IPS DF 4.7 (cell line): Measurements from ENCODE around the gene ADO.

Source experiments
- DNase-seq: peaks from one replicate; pipeline ENCODE4 v3.0.0-alpha.2; 2013; ENCODE audit warnings: low spot score; ENCODE audit errors: extremely low read depth

The ADO gene

DNA sequence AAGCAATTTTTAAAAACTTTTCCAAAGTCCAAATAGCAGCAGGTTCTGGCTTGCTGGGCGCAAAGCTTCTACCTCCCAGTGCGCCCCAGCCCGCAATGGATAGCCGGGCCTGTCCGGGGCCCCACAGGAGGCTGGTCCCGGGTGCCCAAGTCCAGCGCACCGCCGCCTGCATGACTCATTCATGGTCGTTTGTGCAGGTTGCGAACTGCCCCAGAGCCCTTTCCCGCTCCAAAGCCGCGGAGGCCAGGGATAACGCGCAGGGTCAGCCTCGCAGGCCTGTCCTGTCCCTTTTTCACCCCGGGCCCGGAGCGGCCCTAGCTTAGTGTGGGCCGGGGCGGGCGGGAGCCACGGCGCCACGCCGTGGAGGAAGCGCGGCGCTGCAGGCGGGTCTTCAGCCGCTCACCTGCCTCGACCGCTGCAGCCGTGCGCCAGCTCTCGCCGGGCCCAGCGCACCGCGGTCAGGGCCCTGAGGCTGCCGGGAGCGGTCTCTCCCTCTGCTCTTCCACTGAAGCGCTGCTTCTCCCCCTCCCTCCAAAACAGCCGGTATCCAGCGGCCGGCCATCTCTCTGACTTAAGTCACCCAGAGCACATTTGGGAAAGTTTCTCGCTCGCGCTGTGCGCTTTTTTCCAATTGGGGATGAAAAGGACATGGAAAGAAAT, 13.4 kb downstream of the ADO start:
- no peak for DNase-seq

DNA sequence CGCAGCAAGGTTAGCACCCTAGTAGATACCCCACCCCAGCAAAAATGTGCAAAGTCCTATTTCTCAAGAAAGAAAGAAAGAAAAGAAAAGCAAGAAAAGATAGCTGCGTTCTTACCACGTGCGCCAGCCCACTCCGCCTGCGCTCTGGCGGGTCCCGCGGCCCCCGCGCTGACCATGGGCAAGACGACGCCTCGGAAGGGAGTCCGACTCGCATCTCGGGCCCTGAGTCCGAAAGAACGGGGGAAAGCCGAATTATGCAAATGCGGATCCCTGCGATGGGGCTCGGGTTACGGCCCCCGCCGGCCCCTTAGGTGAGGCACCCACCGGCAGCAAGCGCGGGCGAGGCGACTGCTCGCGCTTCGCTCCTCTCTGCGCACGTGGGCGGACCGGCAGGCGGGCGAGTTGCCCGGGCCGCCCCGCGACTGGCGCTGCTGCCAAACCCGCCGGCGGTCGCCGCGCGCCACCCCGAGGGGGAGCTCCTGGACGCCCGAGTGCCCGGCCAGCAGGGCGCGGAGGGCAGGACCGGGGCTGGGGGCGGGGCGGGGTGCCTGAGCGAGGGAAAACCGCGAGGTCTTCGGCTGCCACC, 14.0 kb downstream of the ADO start:
- DNase-seq, result no peak

DNA sequence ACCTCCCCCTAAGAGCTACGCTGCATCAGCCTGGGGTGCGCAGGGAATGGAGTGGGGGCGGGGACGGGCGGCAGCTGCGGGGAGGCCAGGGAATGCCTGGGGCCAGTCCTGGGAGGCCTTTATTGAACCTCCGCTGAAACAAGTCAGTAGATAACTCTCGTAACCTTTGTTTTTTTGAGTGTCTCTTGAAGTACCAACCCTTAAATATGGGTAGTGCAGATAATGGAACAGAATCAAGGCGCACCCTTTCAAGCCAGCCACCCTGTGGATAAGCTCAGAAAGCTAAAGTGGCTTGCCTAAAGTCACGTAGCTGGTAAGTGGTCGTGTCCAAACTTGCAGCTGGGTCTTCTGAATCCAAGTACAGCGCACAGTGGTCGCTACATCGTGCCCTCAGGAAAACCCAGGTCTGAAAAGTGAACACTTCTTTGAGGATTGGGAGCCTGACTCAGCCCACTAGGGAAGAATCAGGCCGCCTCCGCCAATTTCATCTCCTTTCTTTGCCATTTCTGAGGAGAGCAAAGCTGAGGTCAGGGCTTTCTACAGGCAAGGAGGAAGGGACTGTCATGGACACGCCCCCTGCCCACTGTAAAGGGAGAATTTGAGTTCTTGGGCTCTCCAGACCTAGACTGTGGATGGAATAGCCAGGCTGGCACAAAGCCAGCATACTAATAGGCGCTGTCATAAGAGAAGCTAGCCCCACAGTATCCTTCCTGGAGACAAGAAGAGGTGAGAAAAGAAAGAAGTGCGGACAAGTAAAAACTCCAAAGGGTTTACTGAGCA, 14.8 kb downstream of the ADO start:
- DNase-seq, result no peak

DNA sequence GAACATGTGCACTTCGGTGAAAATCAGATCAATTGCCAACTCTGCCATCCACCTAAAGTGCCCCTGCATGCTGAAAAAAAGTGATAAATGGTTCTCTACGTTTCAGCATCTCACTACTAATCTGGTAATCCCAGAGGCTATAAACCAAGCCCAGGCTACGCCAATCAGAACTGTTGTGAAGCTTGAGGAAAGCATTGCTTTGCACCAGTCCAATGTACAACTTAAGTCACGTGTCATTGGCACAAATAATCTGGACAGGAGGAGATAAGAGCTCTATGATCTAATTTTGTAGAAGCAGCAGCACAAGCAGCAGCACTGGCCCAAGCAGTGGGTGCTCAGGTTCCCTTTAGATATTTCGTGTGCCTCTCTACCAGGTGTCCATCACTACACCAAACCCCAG, 16.1 kb downstream of the ADO start:
- no peak for DNase-seq

DNA sequence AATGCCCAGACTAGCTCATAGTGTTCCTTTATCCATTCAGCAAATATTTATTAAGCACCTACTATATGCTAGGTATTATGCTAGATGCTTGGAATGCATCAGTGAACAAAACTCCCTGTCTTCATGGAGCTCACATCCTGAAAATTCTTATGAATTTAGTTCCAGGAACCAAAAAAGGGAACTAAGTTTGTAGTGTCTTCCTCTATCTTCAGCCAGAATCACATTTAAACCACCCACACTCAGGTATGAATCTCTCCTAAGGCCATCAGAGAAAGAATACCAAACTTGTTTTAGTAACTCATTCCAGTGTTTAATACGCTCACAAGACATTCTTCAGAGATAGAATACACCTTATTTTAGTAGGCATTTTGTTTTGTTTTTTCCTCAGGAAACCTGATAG, 21.8 kb downstream of the ADO start:
- DNase-seq, result no peak

DNA sequence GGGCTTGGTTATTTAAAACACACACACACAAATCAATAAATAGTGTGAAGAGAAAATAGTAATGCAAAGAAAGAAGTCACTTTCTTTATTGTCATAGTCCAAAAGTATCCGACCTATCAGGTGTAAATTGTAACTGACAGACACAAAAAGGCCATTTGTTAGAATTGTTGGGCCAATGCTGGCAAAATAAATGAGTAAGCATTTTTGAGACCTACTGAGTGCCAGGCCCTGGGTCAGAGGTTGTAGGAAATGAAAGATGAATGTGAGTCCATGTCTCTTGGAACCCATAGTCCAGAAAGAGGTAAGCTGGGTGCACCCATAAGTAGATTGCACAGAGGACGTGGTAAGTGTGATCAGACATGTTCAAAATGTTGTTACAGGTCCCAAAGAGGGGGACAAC, 25.1 kb downstream of the ADO start:
- no peak for DNase-seq

DNA sequence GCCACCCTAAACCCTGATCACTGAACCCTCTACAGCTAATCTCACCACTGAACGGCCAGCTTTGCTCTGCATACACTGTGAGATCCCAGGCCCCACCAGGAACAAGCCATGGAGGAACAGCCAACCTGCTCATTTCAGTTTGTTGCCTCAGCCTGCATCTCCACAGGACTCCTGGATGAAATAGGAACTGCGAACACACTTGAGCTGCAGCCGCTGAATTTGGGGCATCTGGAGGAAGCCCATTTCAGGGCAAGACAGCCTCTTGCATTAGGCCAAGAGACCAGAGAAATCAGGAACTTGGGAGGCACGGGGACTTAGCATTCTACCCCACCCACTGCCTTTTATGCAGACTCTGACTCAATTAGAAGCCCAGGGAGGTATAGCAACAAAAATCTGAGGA, 26.2 kb downstream of the ADO start:
- DNase-seq, result no peak

DNA sequence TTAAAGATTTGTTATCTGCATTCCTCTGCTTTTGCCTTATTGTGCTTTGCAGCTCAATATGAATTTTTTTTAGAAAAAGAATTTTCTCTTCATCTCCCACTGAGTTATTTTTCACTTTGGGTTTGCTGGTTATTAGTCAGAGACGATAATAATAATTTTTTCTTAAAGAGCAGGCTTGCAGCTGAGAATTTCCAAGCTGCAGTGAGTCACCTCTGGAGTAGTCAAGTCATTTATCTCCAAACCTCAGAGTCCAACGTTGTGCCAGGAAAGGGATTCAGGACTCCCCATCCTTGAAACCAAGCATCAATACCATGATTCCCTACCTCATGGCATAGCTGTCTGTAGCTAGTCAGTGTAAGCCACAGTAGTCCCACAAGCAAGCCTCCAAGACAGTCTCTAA, 26.8 kb downstream of the ADO start:
- no peak for DNase-seq

DNA sequence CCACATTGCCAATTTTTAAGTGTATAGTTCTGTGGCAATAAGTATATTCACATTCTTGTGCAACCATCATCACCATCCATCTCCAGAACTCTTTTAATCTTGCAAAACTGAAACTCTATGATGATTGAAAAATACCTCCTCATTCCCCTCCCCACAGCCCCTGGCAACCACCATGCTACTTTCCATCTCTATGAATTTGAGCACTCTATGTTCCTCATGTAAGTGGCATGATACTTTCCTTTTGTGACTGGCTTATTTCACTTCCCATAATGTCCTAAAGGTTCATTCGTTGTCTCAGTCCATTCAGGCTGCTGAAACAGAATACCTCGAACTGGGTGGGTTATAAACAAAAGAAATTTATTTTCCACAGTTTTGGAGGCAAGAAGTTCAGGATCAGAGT, 35.1 kb downstream of the ADO start:
- no peak for DNase-seq

DNA sequence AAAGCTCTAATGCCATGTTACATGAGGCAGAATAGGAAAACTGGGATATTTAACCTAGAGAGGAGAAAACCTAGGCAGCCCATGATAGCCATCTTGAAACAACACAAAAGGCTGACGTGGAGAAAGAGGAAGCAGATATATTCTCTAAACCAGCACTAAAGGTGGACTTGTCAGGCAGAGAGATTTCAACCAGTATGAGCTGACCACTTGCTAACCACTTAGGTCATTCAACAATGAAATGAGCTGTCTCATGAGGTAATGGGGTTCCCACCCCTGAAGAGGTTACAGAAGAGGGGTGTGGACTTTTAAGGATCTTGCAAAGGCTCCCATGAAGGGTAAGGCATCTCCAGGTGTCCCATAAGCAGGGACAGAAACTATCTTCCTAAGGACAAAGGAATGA, 38.5 kb downstream of the ADO start:
- no peak for DNase-seq

DNA sequence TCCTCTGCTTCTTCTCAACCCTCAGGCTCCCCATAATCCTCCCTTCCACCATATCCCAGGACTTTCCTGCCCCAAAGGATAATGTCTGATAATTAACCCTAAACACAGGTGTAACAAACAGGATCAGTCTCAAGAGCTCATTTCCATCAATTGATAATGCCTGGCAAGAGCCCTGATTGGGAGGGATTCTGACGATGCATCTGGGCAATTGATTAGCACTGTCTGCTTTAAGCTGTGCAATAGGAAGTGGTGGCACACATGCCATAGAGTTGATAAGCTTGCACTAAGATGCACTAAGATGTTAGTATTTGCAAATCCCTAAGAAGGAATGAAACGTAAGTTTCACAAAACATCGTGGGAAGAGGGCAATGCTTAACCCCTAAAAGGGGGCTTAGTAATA, 39.1 kb downstream of the ADO start:
- DNase-seq, result no peak

DNA sequence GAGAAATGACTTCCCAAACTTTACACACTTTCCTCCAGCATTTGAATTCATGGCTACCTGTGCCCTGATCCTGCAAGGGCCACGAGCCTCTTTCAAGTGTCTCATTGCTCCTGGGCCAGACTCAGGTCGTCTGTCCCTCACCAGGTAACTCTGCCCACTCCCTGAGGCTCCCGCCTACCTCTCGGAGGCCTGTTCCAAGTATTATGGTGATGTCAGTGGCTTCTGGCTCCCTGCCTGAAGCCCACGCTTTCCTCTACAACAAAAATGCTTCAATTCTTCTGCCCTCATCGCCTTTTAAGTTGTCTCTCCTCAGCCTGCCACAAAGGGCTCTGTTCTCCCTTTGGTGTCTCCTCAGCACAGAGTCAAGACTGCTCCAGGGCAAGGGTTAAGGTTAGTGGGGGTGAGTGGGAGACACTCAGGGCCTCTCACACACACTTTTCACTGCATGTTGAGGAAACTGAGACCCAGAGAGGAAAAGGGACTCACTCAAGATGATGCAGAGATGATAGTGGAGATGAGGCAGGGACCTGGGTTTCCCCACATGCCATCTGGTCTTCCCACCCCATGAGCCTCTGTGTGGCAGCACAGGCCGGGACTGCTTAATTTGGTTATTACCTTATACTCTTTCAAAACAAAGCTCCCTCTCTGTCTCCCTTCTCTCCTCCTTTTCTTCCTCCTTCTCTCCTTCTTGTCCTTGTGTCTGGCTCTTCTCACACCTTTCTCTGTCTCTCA, 39.9 kb downstream of the ADO start:
- DNase-seq, result no peak

DNA sequence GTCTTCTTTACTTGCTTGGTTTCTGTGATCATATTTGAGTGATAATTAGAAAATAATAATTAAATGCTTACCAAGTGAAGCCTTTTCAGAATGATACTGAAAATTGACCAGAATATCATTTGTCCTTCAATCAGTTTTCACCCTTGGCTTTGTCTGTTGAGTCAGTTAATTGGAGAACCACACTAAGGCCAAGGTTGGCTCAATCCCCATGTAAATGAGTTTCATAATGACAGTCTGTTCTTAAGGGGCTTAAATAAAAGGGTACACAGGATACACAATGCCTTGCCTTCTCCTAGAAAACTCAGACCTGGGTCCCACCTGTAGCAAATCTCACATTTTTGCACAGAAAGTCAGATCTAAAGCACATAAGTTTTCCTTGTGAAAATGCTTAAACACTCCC, 42.9 kb downstream of the ADO start:
- no peak for DNase-seq

DNA sequence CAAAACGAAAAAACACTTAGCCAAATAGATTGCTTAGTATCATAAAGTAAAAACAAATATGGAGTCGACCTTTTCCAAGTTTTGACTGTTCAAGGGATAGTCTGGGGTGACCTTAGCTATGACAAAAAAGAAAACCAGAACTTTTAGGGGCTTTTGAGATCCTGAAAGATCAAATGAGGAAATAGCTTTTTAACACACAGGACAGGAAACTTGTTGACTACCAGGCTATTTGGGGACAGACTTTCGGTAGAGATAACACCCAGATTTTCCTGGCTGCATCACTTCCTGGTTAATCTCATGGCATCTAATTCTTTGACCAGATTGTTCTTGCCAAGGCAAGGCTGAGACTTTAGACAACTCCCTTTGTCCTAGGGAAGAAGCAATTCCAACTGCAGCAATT, 46.1 kb downstream of the ADO start:
- DNase-seq, result no peak

DNA sequence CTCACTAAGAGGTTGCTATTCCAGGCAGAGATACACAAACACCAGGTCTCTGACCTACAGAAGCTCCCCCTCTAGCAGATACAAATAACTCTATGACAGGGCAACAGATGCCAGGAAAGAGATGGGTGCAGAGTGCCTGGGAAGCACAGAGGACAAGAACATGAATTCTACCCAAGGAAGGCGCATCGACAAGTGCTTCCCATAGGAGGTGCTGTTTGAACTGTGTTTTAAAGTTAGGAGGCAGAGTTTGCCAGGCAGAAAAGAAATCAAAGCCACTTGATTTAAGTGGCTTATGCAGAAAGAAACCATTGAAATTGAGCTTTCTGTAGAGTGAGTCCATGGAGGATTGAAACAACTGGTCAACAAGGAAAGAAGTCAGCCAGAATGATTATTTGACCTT, 46.9 kb downstream of the ADO start:
- DNase-seq, result peak; percentile 51

DNA sequence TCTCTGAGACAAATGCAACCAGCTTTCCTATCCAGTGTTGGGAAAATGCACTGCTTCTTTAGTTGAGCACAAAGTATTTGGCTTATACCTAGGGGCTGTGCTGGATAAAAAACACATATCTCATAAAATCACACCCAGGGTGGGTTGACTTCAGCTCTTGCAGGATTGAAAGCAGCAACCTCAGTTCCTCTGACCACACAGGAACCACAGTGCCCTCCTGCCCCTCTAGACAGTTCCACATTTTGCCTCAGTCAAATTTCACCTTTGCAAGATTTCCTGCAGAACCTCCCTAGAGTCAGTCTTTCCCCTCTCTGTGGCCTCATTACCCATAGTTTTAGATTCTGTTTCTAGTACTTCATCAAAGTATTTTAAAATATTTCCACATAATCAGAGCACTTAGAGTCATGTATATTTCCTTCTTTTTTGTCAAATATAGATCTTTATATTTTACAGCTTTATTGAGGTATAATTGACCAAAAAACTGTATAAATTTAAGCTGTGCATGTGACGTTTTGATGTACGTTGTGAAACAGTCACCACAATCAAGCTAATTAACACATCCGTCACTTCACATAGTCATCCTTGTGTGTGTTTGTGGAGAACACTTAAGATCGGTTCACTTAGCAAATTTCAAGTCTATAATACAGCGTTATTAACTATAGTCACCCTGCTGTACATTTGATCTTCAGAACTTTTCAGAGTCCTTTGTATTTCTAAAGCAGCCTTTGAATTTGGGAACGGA, 48.6 kb downstream of the ADO start:
- DNase-seq, result no peak

DNA sequence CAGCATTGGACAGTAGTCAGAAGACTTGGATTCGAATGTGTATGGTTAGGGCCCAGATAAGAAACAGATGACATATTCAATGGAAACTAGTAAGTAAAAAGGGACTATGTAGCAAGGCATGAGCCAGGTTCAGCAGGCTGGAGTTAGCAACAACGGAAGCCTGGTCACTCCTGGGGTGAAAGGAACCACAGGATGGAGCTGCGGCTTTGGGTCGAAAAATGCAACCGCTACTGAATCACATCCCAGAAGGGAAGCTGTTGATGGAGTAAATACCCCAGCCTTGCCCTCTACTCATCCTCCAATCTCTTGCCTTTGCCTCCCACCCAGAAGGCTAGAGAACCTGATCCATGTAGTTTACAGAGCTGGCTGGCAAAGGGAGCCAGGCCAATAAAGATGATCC, 49.2 kb downstream of the ADO start:
- no peak for DNase-seq

DNA sequence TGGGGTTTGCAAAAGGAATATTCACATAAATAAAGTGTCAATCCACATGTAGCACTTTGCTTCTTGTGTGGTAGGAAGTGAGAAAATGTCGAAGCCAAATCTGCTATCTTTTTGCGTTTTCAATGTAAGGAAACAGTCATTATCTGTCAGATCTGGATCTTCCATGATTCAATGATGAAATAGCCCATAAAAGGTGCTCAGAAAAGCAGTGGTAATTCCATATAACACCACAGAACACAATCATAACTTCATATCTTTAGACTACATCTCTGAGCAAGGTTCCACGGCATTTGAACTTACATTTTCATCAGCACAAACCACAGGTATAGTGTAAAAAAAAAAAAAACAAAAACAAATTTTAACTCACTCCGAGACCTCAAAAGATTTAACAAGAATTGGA, 51.5 kb downstream of the ADO start:
- DNase-seq, result no peak
